ENCODE measurements around the gene HPS3. TPM values are rescaled to one million over a fixed set of nuclear protein-coding genes. Genes with fewer than 3 reads are reported as not detected.

Gene HPS3
- total RNA-seq, 1 donor from 2014 or later, result 6.1 TPM

Other genes with a start within 250 kb of the HPS3 start
- 24.4 TPM for gene GYG1, start 138.1 kb upstream of the HPS3 start, total RNA-seq
- 8.2 TPM for gene HLTF, start 43.1 kb upstream of the HPS3 start, total RNA-seq
- gene CP, start 92.2 kb downstream of the HPS3 start, total RNA-seq, result 4.5 TPM
- gene TM4SF18, start 204.0 kb downstream of the HPS3 start, total RNA-seq, result 0.76 TPM
- 125 TPM for gene TM4SF1, start 248.0 kb downstream of the HPS3 start, total RNA-seq